Gastroesophageal sphincter (tissue), 4 donors: ENCODE measurements around the gene TRMT112. TPM values are rescaled to one million over a fixed set of nuclear protein-coding genes. Genes with fewer than 3 reads are reported as not detected.
A peak's percentile ranks its signal among the peaks of the same experiment; 100 is the strongest.

Experiments used
- ATAC-seq: fragments of 150-250 bp; one replicate; pipeline ENCODE4 v1.9.1; 2016; ENCODE audit warnings: mild to moderate bottlenecking, moderate library complexity
- H3K27ac ChIP-seq, 4 donors: fragments of 200-600 bp; sonication (generic) in 3 of 4; 1 replicate in 3 of 4; 2 replicates in 1 of 4; pipeline ENCODE4 v1.5.1; 2016 to 2019
- H3K27me3 ChIP-seq: fragments of 200-600 bp; sonication (generic); one replicate; pipeline ENCODE4 v1.5.1; 2019
- H3K36me3 ChIP-seq, 2 donors: fragments of 200-600 bp; sonication (generic); one replicate each; pipeline ENCODE4 v1.5.1; 2019; ENCODE audit warnings: control low read depth in 1 of 2
- H3K4me1 ChIP-seq, 3 donors: fragments of 200-600 bp; sonication (generic); 1 replicate in 2 of 3; 2 replicates in 1 of 3; pipeline ENCODE4 v1.5.1; 2016 to 2019; ENCODE audit warnings: control low read depth in 2 of 3
- H3K4me3 ChIP-seq, 2 donors: fragments of 200-600 bp; sonication (generic); one replicate each; pipeline ENCODE4 v1.5.1; 2019; ENCODE audit warnings: mild to moderate bottlenecking in 1 of 2, moderate library complexity in 1 of 2
- H3K9me3 ChIP-seq, 3 donors: fragments of 200-600 bp; sonication (generic); one replicate each; pipeline ENCODE4 v1.5.1; 2017 to 2019; ENCODE audit warnings: control low read depth in 2 of 3
- CTCF ChIP-seq, 4 experiments: fragments of 200-600 bp in 2 of 4; fragments of 450-650 bp in 2 of 4; sonication (generic) in 1 of 4; IDR thresholded peaks; one replicate each; pipeline ENCODE4 v1.5.1; 2017 to 2019; ENCODE audit warnings: antibody characterized with exemption in 4 of 4, mild to moderate bottlenecking in 2 of 4, moderate library complexity in 2 of 4
- EP300 ChIP-seq: sonication (generic); formaldehyde crosslinking; IDR thresholded peaks from one replicate; pipeline ENCODE4 v1.6.1; 2017; ENCODE audit warnings: antibody characterized with exemption, mild to moderate bottlenecking
- POLR2A ChIP-seq, 2 donors: fragments of 450-650 bp; IDR thresholded peaks; one replicate each; pipeline ENCODE4 v1.6.1; 2017; ENCODE audit warnings: antibody characterized with exemption in 2 of 2, mild to moderate bottlenecking in 2 of 2, moderate library complexity in 1 of 2
- POLR2AphosphoS5 ChIP-seq: sonication (generic); formaldehyde crosslinking; IDR thresholded peaks from one replicate; pipeline ENCODE4 v1.6.1; 2017; ENCODE audit warnings: antibody characterized with exemption
- WGBS, 2 donors: methylation state at CpG; one replicate each; pipeline ENCODE4 v1.1.5; 2018; ENCODE audit warnings: low coverage in 1 of 2; 5-methylcytosine and 5-hydroxymethylcytosine counted together
- total RNA-seq, 4 donors: library from RNA; depleted of rRNA; stranded (reverse); fragments of >200 nt; gene quantifications; one replicate each; pipeline ENCODE4 v1.1.0, GENCODE V29; 2016

Gene TRMT112
- total RNA-seq, 4 donors from 2014 or later, result 180 to 267 (median 218) TPM

- WGBS, 2 donors, result 4% methylated on average over 5 to 16 of the region's 42 CpGs
- Histone ChIP-seq H3K36me3 (peaks cover 0 to 23% of the 10 kb centered on the region in 2 donors), H3K4me3 (peak overlapping the region in 1 of 2 donors; percentile 49), H3K4me1 (peaks cover 0 to 22% (median 17%) of the 10 kb centered on the region in 3 donors), H3K9me3 (no peaks in the 10 kb centered on the region), H3K27ac (no peak overlapping the region), H3K27me3 (peaks cover 82% of the 10 kb centered on the region)
- no peak for ATAC-seq
- no peak for TF ChIP-seq CTCF (IDR thresholded peaks at IDR 0.05)
- TF ChIP-seq POLR2A (IDR thresholded peaks at IDR 0.05), result no peak
- no peak for TF ChIP-seq EP300
- no peak for TF ChIP-seq POLR2AphosphoS5
Measured at GRCh38 chr11:64292460-64293254, 24.7 kb downstream of the TRMT112 start.

GRCh38 chr11:64291752-64292459 is 25.5 kb downstream of the TRMT112 start:
- Histone ChIP-seq H3K4me1 (peaks cover 0 to 30% (median 17%) of the 10 kb centered on the region in 3 donors), H3K4me3 (peak overlapping the region in 1 of 2 donors; percentile 49), H3K27me3 (peaks cover 74% of the 10 kb centered on the region), H3K9me3 (no peaks in the 10 kb centered on the region), H3K27ac (no peak overlapping the region), H3K36me3 (peaks cover 0 to 25% of the 10 kb centered on the region in 2 donors)
- ATAC-seq, result peak; percentile 17
- TF ChIP-seq EP300 (no peak), POLR2A (IDR thresholded peaks at IDR 0.05) (no peak), POLR2AphosphoS5 (no peak), CTCF (IDR thresholded peaks at IDR 0.05) (no peak)
- no CpG with 5 or more reads among the region's 96 CpGs for WGBS, 2 donors

GRCh38 chr11:64291262-64291751 is 26.1 kb downstream of the TRMT112 start, which contains the start of gene KCNK4:
Gene KCNK4, plus strand, starts transcription at chr11:64291302. Its CDS starts 1,717 bp downstream, at chr11:64293019.
- no peak for ATAC-seq
- H3K27ac ChIP-seq, result no peak within 1 kb of the TSS
- WGBS, 2 donors, result 17% methylated on average over 7 of the region's 45 CpGs; no CpG with 5 or more reads in 1 of the 2 donors
- H3K36me3 ChIP-seq, result peaks cover 0 to 25% of the 10 kb centered on the region in 2 donors
- peaks cover 0 to 36% (median 21%) of the 10 kb centered on the region in 3 donors for H3K4me1 ChIP-seq
- peaks cover 68% of the 10 kb centered on the region for H3K27me3 ChIP-seq
- TF ChIP-seq CTCF (IDR thresholded peaks at IDR 0.05), result no peak
- TF ChIP-seq POLR2A (IDR thresholded peaks at IDR 0.05), result no peak
- TF ChIP-seq POLR2AphosphoS5, result no peak
- TF ChIP-seq EP300, result no peak
- peak within 1 kb of the TSS in 1 of 2 donors; percentile 49 for H3K4me3 ChIP-seq
- no peaks in the 10 kb centered on the region for H3K9me3 ChIP-seq

- no peaks in the 10 kb centered on the region for H3K9me3 ChIP-seq
- ATAC-seq, result no peak
- no peak overlapping the region for H3K27ac ChIP-seq
- H3K36me3 ChIP-seq, result peaks cover 0 to 25% of the 10 kb centered on the region in 2 donors
- H3K27me3 ChIP-seq, result peaks cover 61% of the 10 kb centered on the region
- H3K4me3 ChIP-seq, result peak overlapping the region in 1 of 2 donors; percentile 49
- H3K4me1 ChIP-seq, result peaks cover 0 to 42% (median 26%) of the 10 kb centered on the region in 3 donors
- WGBS, 2 donors, result 61 to 75% methylated on average over 5 to 6 of the region's 10 CpGs
- TF ChIP-seq POLR2A (IDR thresholded peaks at IDR 0.05), result no peak
- TF ChIP-seq CTCF (IDR thresholded peaks at IDR 0.05), result no peak
- no peak for TF ChIP-seq EP300
- no peak for TF ChIP-seq POLR2AphosphoS5
Measured at GRCh38 chr11:64290352-64291261, 26.8 kb downstream of the TRMT112 start.
